Left ventricle myocardium inferior (tissue), 1 donor: ENCODE results near the gene HAUS1. TPM values are rescaled to one million over a fixed set of nuclear protein-coding genes. Genes with fewer than 3 reads are reported as not detected.

ENCODE experiments used
- DNase-seq: peaks from one replicate; pipeline ENCODE4 v3.0.0-alpha.2; 2020
- H3K27ac ChIP-seq: fragments of 200-600 bp; replicated peaks from 2 replicates; pipeline ENCODE4 v1.8.0; 2021
- H3K27me3 ChIP-seq: fragments of 200-600 bp; 2 replicates; pipeline ENCODE4 v1.8.0; 2021; ENCODE audit warnings: low read depth
- H3K36me3 ChIP-seq: fragments of 200-600 bp; 2 replicates; pipeline ENCODE4 v1.8.0; 2021
- H3K4me1 ChIP-seq: fragments of 200-600 bp; 2 replicates; pipeline ENCODE4 v1.8.0; 2021
- H3K4me3 ChIP-seq: fragments of 200-600 bp; 2 replicates; pipeline ENCODE4 v1.8.0; 2021; ENCODE audit warnings: mild to moderate bottlenecking, moderate library complexity
- H3K9me3 ChIP-seq: fragments of 200-600 bp; replicated peaks from 2 replicates; pipeline ENCODE4 v1.8.0; 2021
- intact Hi-C: fragments of 100-400 bp; cut with micrococcal nuclease; formaldehyde crosslinking; loops from one replicate; pipeline ENCODE4 v1.11.0; 2022
- total RNA-seq: library from RNA; stranded (reverse); fragmentation: NEBNext Ultra II Directional; extraction: Animal tissue kit (Norgen Biotek cat#: 25700); gene quantifications from one replicate; pipeline ENCODE4 v1.2.1, GENCODE V29; 2021
- TF ChIP-seq, protein P1 (sequence below): fragments of 200-600 bp; IDR thresholded peaks from 2 replicates; pipeline ENCODE4 v1.8.0; 2021; ENCODE audit warnings: antibody characterized with exemption, mild to moderate bottlenecking, borderline replicate concordance
- donor health status: DM: no; HTN: yes; CAD: no; lungs with severe emphysema.

Gene HAUS1
- total RNA-seq, 1 donor from 2014 or later, result 6.4 TPM

DNA sequence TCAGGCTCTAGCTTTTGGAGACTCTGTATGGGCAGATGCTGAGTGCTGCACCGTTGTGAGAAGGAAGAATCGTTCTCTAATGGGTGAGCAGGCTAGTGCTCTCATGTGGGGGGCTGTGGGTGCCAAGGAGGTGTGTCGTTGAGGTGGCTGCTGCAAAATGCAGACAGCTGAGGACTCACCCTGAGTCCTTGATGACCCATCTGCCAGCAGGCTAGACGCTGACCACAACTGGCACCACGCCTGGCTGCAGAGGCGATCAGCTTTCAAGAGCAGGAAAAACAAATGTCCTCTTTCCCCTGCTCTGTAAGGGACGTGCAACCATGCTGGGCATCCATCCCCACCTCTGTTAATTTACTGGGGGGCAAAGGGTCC lies 48.2 kb downstream of the HAUS1 start:
- peaks cover 16% of the 10 kb centered on the region for H3K4me1 ChIP-seq
- H3K27ac ChIP-seq, result peak overlapping the region; percentile 3
- H3K4me3 ChIP-seq, result no peak overlapping the region
- H3K9me3 ChIP-seq, result no peaks in the 10 kb centered on the region
- H3K27me3 ChIP-seq, result no peaks in the 10 kb centered on the region
- TF ChIP-seq, protein P1, sequence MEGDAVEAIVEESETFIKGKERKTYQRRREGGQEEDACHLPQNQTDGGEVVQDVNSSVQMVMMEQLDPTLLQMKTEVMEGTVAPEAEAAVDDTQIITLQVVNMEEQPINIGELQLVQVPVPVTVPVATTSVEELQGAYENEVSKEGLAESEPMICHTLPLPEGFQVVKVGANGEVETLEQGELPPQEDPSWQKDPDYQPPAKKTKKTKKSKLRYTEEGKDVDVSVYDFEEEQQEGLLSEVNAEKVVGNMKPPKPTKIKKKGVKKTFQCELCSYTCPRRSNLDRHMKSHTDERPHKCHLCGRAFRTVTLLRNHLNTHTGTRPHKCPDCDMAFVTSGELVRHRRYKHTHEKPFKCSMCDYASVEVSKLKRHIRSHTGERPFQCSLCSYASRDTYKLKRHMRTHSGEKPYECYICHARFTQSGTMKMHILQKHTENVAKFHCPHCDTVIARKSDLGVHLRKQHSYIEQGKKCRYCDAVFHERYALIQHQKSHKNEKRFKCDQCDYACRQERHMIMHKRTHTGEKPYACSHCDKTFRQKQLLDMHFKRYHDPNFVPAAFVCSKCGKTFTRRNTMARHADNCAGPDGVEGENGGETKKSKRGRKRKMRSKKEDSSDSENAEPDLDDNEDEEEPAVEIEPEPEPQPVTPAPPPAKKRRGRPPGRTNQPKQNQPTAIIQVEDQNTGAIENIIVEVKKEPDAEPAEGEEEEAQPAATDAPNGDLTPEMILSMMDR, result no peak
- DNase-seq, result peak; percentile 51
- intact Hi-C loops, result no loop called here
- H3K36me3 ChIP-seq, result no peaks in the 10 kb centered on the region

DNA sequence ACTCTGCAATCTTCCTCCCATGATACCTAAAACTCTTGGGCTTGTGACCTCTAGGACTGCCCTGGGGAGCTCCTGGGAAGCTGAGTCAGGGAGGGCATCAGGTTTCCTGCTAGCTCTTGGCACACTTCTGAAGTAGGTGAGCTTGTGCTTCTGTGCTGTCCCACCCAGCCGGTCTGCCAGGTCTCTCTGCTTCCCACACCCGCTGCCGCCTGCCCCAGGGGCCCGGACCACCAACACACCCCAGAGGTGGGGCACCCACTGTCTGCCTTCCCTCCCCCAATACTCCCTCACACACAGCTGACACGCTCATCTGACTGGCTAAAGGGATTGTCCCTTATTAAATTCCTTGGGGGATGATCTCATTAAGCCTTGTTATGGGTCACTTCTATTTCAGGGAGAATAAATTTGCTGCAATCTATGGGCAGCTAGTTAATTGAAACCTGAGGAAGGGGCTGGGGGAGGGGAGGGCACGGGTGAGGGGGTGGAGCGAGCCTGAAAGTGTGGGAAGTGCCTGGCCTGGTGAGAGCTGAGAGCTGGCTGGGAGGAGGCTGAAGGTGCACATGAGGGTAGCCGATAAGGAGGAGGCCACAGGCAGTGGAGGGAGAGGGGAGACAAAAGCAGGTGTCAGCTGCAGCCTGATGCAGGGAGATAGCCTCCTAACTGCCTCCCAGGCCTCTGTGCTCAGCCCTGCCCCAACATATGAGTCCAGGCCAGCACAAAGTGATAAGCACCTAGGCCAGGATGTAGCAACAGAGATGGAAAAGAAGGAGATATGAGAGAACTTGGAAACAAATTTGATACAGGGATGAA lies 48.8 kb downstream of the HAUS1 start:
- intact Hi-C loops, result no loop called here
- DNase-seq, result no peak

GRCh38 chr18:46155641-46156051 lies 51.5 kb downstream of the HAUS1 start:
- intact Hi-C loops, result no loop called here
- no peak for DNase-seq
- Histone ChIP-seq H3K9me3 (no peaks in the 10 kb centered on the region), H3K4me3 (no peak overlapping the region), H3K36me3 (no peaks in the 10 kb centered on the region), H3K4me1 (peaks cover 24% of the 10 kb centered on the region), H3K27ac (no peak overlapping the region), H3K27me3 (no peaks in the 10 kb centered on the region)
- TF ChIP-seq, protein P1, result no peak

More for the DNA sequence above, 48.8 kb downstream of the HAUS1 start:
- TF ChIP-seq, protein P1, result no peak
- peaks cover 16% of the 10 kb centered on the region for H3K4me1 ChIP-seq
- H3K27ac ChIP-seq, result peak overlapping the region; percentile 3
- no peak overlapping the region for H3K4me3 ChIP-seq
- no peaks in the 10 kb centered on the region for H3K36me3 ChIP-seq
- H3K27me3 ChIP-seq, result no peaks in the 10 kb centered on the region
- H3K9me3 ChIP-seq, result no peaks in the 10 kb centered on the region

DNA sequence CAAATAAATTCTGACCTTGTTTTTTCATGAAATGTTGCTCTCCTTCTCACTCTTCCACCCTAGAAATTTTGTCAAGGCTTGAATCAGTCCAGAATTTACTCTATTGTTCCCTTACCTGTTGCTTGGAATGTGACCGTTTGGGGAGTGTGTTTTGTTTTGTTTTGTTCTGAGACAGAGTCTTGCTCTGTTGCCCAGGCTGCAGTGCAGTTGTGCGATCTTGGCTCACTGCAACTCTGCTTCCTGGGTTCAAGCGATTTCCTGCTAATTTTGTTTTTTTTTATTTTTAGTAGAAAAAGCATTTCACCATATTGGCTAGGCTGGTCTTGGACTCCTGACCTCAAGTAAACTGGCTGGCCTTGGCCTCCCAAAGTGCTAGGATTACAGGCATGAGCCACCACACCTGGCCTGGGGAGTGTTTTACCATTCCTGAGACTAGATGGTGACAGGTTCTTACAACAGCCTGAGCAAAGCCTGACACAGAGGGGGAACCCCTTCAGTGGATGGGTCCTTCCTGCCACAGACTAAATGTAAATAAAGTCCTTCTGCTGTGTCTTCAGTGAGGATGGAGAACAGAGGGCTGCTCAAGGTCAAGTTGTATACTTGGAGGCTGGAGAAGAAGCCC lies 52.0 kb downstream of the HAUS1 start:
- H3K27ac ChIP-seq, result no peak overlapping the region
- intact Hi-C loops, result no loop called here
- peaks cover 24% of the 10 kb centered on the region for H3K4me1 ChIP-seq
- H3K36me3 ChIP-seq, result no peaks in the 10 kb centered on the region
- H3K9me3 ChIP-seq, result no peaks in the 10 kb centered on the region
- no peak for DNase-seq
- H3K27me3 ChIP-seq, result no peaks in the 10 kb centered on the region
- TF ChIP-seq, protein P1, result no peak
- H3K4me3 ChIP-seq, result no peak overlapping the region

DNA sequence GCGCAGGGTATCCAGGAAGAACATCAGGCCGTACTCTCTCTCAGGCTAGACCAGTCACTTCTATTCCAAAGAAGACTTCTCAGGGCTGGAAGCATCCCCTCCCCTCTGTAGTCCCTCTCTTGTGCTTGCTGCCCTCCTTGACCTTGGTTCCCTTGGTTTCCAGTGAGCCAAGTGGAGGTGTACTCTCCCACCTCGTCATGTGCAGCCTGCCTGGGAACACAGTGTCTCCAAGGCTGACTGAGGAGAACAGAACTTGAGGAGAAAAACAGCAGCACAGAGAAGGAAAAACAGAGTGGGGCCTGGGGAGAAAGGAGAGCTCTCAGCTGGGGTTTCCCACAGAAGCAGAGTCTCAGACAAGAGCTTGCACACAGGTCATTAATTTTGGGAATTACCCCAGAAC lies 52.7 kb downstream of the HAUS1 start:
- Histone ChIP-seq H3K4me3 (no peak overlapping the region), H3K4me1 (peaks cover 24% of the 10 kb centered on the region), H3K36me3 (no peaks in the 10 kb centered on the region), H3K9me3 (no peaks in the 10 kb centered on the region), H3K27ac (no peak overlapping the region), H3K27me3 (no peaks in the 10 kb centered on the region)
- TF ChIP-seq, protein P1, result no peak
- intact Hi-C loops, result no loop called here
- no peak for DNase-seq
